IMR-90 (cell line): ENCODE results near the gene PCDHGA5. TPM values are rescaled to one million over a fixed set of nuclear protein-coding genes. Genes with fewer than 3 reads are reported as not detected.
"Not testable (repeated sequence)": the region's sequence is repeated elsewhere in the genome, so short reads cannot be mapped to it uniquely, and the experiment has no call there.

Source experiments
- ATAC-seq: fragments of 200-7000 bp; cut with Tn5 transposase; 2 replicates; pipeline ENCODE4 v1.9.1; 2020; ENCODE audit warnings: low read depth, mild to moderate bottlenecking, moderate library complexity
- BruUV-seq: library from RNA; stranded (reverse); fragments of 400-500 nt; replicated peaks from 2 replicates; lab custom pipeline; 2021; lab: Mats Ljungman, UMichigan
- CTCF ChIA-PET: fragments of 300-600 bp; formaldehyde crosslinking; extraction: SDS; loops from one replicate; lab custom pipeline; 2021; ENCODE audit warnings: antibody characterized with exemption; lab: Yijun Ruan, JAX
- POLR2A ChIA-PET: fragments of 300-600 bp; sonication (Branson Sonifier 250); formaldehyde crosslinking; loops from one replicate; lab custom pipeline; 2022; ENCODE audit warnings: antibody characterized with exemption; ENCODE audit not compliant: unreplicated experiment; lab: Charles Lee
- DNase-seq: peaks from one replicate; pipeline ENCODE4 v3.0.0; 2013
- H2AFZ ChIP-seq: replicated peaks from 2 replicates; pipeline ENCODE3; 2013; ENCODE audit warnings: low read length, mild to moderate bottlenecking; ENCODE audit not compliant: poor library complexity
- H2AK5ac ChIP-seq: 2 replicates; pipeline ENCODE4 v1.6.1; 2013; ENCODE audit warnings: low read depth, low read length, inconsistent platforms
- H2AK9ac ChIP-seq: replicated peaks from 2 replicates; pipeline ENCODE3; 2013; ENCODE audit warnings: mild to moderate bottlenecking, low read depth, low read length, moderate library complexity; ENCODE audit not compliant: poor library complexity
- H2BK120ac ChIP-seq: 2 replicates; pipeline ENCODE4 v1.6.1; 2013; ENCODE audit warnings: low read depth, low read length, inconsistent platforms
- H2BK15ac ChIP-seq: 3 replicates; pipeline ENCODE4 v1.6.1; 2013; ENCODE audit warnings: low read depth, low read length, inconsistent platforms
- H2BK20ac ChIP-seq: 2 replicates; pipeline ENCODE4 v1.6.1; 2013; ENCODE audit warnings: low read depth, mild to moderate bottlenecking, inconsistent platforms, low read length, moderate library complexity
- H2BK5ac ChIP-seq: 2 replicates; pipeline ENCODE4 v1.6.1; 2013; ENCODE audit warnings: mild to moderate bottlenecking, low read depth, low read length, inconsistent platforms; ENCODE audit not compliant: poor library complexity, severe bottlenecking
- H3K14ac ChIP-seq: replicated peaks from 2 replicates; pipeline ENCODE4 v1.6.1; 2013; ENCODE audit warnings: low read depth, low read length, inconsistent platforms
- H3K18ac ChIP-seq: 2 replicates; pipeline ENCODE4 v1.6.1; 2013; ENCODE audit warnings: low read depth, low read length, control low read depth
- H3K23ac ChIP-seq: 2 replicates; pipeline ENCODE4 v1.6.1; 2013; ENCODE audit warnings: low read depth, low read length, inconsistent platforms
- H3K27ac ChIP-seq: 2 replicates; pipeline ENCODE4 v1.5.1; 2013; ENCODE audit warnings: mild to moderate bottlenecking, control low read depth, low read length; ENCODE audit not compliant: insufficient read depth
- H3K27me3 ChIP-seq: 2 replicates; pipeline ENCODE4 v1.6.1; 2013; ENCODE audit warnings: low read length; ENCODE audit not compliant: control insufficient read depth, insufficient read depth
- H3K36me3 ChIP-seq: 2 replicates; pipeline ENCODE4 v1.6.1; 2013; ENCODE audit warnings: low read length, mixed read lengths; ENCODE audit not compliant: control insufficient read depth, insufficient read depth
- H3K4ac ChIP-seq: 2 replicates; pipeline ENCODE4 v1.6.1; 2013; ENCODE audit warnings: low read depth, low read length, inconsistent platforms
- H3K4me1 ChIP-seq: 2 replicates; pipeline ENCODE4 v1.6.1; 2013; ENCODE audit warnings: low read length, mixed read lengths; ENCODE audit not compliant: control insufficient read depth, insufficient read depth
- H3K4me2 ChIP-seq: 2 replicates; pipeline ENCODE4 v1.6.1; 2013; ENCODE audit warnings: low read depth, mild to moderate bottlenecking, control low read depth, low read length, moderate library complexity
- H3K4me3 ChIP-seq: 2 replicates; pipeline ENCODE4 v1.5.1; 2013; ENCODE audit warnings: low read depth, mild to moderate bottlenecking, control low read depth, low read length, moderate library complexity; ENCODE audit not compliant: insufficient read depth
- H3K56ac ChIP-seq: 2 replicates; pipeline ENCODE4 v1.6.1; 2013; ENCODE audit warnings: low read length, inconsistent platforms; ENCODE audit not compliant: insufficient read depth; ENCODE audit errors: extremely low read depth
- H3K79me1 ChIP-seq, 2 experiments: 2 replicates each; pipeline ENCODE4 v1.6.1; 2013; ENCODE audit warnings: low read length in 2 of 2, inconsistent platforms in 1 of 2, low read depth in 1 of 2
- H3K9ac ChIP-seq: 2 replicates; pipeline ENCODE4 v1.6.1; 2013; ENCODE audit warnings: low read depth, low read length, control low read depth
- H3K9me1 ChIP-seq: 2 replicates; pipeline ENCODE4 v1.6.1; 2013; ENCODE audit warnings: low read length, inconsistent platforms; ENCODE audit not compliant: insufficient read depth
- H3K9me3 ChIP-seq: 2 replicates; pipeline ENCODE4 v1.6.1; 2013; ENCODE audit warnings: low read length; ENCODE audit not compliant: control insufficient read depth, insufficient read depth
- H4K20me1 ChIP-seq: 2 replicates; pipeline ENCODE4 v1.6.1; 2013; ENCODE audit warnings: low read length, inconsistent platforms; ENCODE audit not compliant: insufficient read depth
- H4K5ac ChIP-seq: 2 replicates; pipeline ENCODE4 v1.6.1; 2013; ENCODE audit warnings: mild to moderate bottlenecking, low read depth, low read length, control low read depth
- H4K8ac ChIP-seq, 2 experiments: 2 replicates each; pipeline ENCODE4 v1.6.1; 2013; ENCODE audit warnings: low read depth in 2 of 2, low read length in 2 of 2, control low read depth in 1 of 2, inconsistent platforms in 1 of 2
- H4K91ac ChIP-seq: 2 replicates; pipeline ENCODE4 v1.6.1; 2013; ENCODE audit warnings: low read depth, low read length, inconsistent platforms; ENCODE audit not compliant: insufficient read depth
- WGBS, 2 experiments: methylation state at CpG; one replicate each; pipeline versions ENCODE4 v1.1.5 to v1.1.7; 2013; ENCODE audit warnings: missing lambda C conversion rate in 2 of 2; ENCODE audit not compliant: insufficient read length in 1 of 2; ENCODE audit errors: extremely low coverage in 2 of 2; 5-methylcytosine and 5-hydroxymethylcytosine counted together
- dilution Hi-C: fragments of 300-500 bp; cut with HindIII; formaldehyde crosslinking; loops from one replicate; pipeline ENCODE4 v1.14.3; 2018; ENCODE audit warnings: low sequenced_read_pairs; ENCODE audit not compliant: unreplicated experiment
- in situ Hi-C: fragments of 300-500 bp; cut with MboI; formaldehyde crosslinking; loops from 3 replicates; pipeline ENCODE4 v1.14.3; 2019; ENCODE audit warnings: low sequenced_read_pairs, inconsistent platforms, mixed read lengths
- intact Hi-C: fragments of 100-400 bp; cut with micrococcal nuclease; formaldehyde crosslinking; loops from 2 replicates; pipeline ENCODE4 v1.10.0; 2022
- polyA plus RNA-seq, 3 experiments: library from polyadenylated mRNA; depleted of rRNA; stranded (reverse); fragments of >200 nt; gene quantifications; 2 replicates each; pipeline ENCODE4 v1.2.3, GENCODE V29; 2012; ENCODE audit warnings: low replicate concordance in 1 of 3
- total RNA-seq: library from RNA; depleted of rRNA; stranded (reverse); fragments of >200 nt; gene quantifications from 2 replicates; pipeline ENCODE4 v1.2.3, GENCODE V29; 2012

Gene PCDHGA5
- total and polyA plus RNA-seq, 2 of the 4 experiments (the other 2 are of a cell fraction), result 1.3 to 2.0 TPM

DNA sequence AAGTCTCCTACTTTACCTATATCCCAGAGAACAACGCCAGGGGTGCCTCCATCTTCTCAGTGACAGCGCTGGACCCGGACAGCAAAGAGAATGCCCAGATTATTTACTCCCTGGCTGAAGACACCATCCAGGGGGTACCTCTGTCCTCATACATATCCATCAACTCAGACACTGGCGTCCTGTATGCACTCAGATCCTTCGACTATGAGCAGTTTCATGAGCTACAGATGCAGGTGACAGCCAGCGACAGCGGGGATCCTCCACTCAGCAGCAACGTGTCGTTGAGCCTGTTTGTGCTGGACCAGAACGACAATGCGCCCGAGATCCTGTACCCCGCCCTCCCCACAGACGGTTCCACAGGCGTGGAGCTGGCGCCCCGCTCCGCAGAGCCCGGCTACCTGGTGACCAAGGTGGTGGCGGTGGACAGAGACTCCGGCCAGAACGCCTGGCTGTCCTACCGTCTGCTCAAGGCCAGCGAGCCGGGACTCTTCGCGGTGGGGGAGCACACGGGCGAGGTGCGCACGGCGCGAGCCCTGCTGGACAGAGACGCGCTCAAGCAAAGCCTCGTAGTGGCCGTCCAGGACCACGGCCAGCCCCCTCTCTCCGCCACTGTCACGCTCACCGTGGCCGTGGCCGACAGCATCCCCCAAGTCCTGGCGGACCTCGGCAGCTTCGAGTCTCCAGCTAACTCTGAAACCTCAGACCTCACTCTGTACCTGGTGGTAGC is 50.7 kb downstream of the PCDHGA5 start:
- CTCF ChIA-PET, result interaction anchor here (2.6 kb wide), 1 partner anchor 144 kb away, joined by 25 read pairs; no protein-coding TSS in a partner anchor
- not testable (repeated sequence) for H4K20me1 ChIP-seq

DNA sequence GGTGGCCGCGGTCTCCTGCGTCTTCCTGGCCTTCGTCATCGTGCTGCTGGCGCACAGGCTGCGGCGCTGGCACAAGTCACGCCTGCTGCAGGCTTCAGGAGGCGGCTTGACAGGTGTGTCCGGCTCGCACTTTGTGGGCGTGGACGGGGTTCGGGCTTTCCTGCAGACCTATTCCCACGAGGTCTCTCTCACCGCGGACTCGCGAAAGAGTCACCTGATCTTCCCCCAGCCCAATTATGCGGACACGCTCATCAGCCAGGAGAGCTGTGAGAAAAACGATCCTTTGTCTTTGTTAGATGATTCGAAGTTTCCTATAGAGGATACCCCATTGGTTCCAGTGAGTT is 51.3 kb downstream of the PCDHGA5 start:
- dilution Hi-C loops, H2BK120ac ChIP-seq, H3K23ac ChIP-seq, H4K91ac ChIP-seq, BruUV-seq, CTCF ChIA-PET, H3K27ac ChIP-seq, H3K14ac ChIP-seq, H4K20me1 ChIP-seq, H2AK5ac ChIP-seq, H2BK20ac ChIP-seq, H4K8ac ChIP-seq, H3K4me2 ChIP-seq, H4K5ac ChIP-seq, H3K4ac ChIP-seq, H3K56ac ChIP-seq, ATAC-seq, DNase-seq, H3K9me1 ChIP-seq, H3K4me1 ChIP-seq, H2AFZ ChIP-seq, H3K18ac ChIP-seq, H3K27me3 ChIP-seq, H3K9ac ChIP-seq, H2AK9ac ChIP-seq, H2BK15ac ChIP-seq, POLR2A ChIA-PET, H3K4me3 ChIP-seq, H2BK5ac ChIP-seq: not testable (repeated sequence)
- H3K9me3 ChIP-seq, result peaks cover 48% of the 10 kb centered on the region
- in situ Hi-C loops, result loop anchor here (5.0 kb wide), 1 partner anchor 147 kb away; no protein-coding TSS in a partner anchor
- 57% methylated on average over 8 of the region's 24 CpGs; no CpG with 5 or more reads in 1 of the 2 experiments for WGBS, 2 experiments
- intact Hi-C loops, result loop anchor here (5.0 kb wide), 1 partner anchor 62 kb away; the partner anchor contains the start of gene PCDHGC3
- peaks cover 17% of the 10 kb centered on the region for H3K36me3 ChIP-seq
- H3K79me1 ChIP-seq, result peaks cover 11 to 16% of the 10 kb centered on the region in 2 experiments

More for the DNA sequence above, 50.7 kb downstream of the PCDHGA5 start:
- H3K27me3 ChIP-seq, H3K4me1 ChIP-seq, H2BK120ac ChIP-seq, H2AK9ac ChIP-seq, POLR2A ChIA-PET, H3K23ac ChIP-seq, H2AFZ ChIP-seq, H3K27ac ChIP-seq, H4K91ac ChIP-seq, H3K9me1 ChIP-seq, H4K5ac ChIP-seq, H3K56ac ChIP-seq, DNase-seq, H3K4me2 ChIP-seq, BruUV-seq, H2BK5ac ChIP-seq, H3K9ac ChIP-seq, ATAC-seq, H2BK20ac ChIP-seq, H2AK5ac ChIP-seq, H3K18ac ChIP-seq, dilution Hi-C loops, H4K8ac ChIP-seq, H3K14ac ChIP-seq, H3K4ac ChIP-seq, H2BK15ac ChIP-seq, H3K4me3 ChIP-seq: not testable (repeated sequence)
- intact Hi-C loops (loop anchor here (5.0 kb wide), 2 partner anchors 63 to 87 kb away; partner anchors contain the start of gene PCDHGC3), in situ Hi-C loops (loop anchor here (5.0 kb wide), 1 partner anchor 148 kb away; no protein-coding TSS in a partner anchor)
- 49% methylated on average over 11 of the region's 46 CpGs; no CpG with 5 or more reads in 1 of the 2 experiments for WGBS, 2 experiments
- H3K9me3 ChIP-seq, result peaks cover 50% of the 10 kb centered on the region
- peaks cover 11 to 16% of the 10 kb centered on the region in 2 experiments for H3K79me1 ChIP-seq
- H3K36me3 ChIP-seq, result peaks cover 17% of the 10 kb centered on the region
